Lung (tissue), 12 donors: Measurements from ENCODE around the gene AGBL4. TPM values are rescaled to one million over a fixed set of nuclear protein-coding genes. Genes with fewer than 3 reads are reported as not detected.

Experiments used
- ATAC-seq: fragments of 200-7000 bp; cut with Tn5 transposase; one replicate; pipeline ENCODE4 v1.9.1; 2020; ENCODE audit warnings: moderate number of reproducible peaks; ENCODE audit not compliant: insufficient read depth, low FRiP score
- DNase-seq, 3 donors: peaks; one replicate each; pipeline ENCODE4 v3.0.0-alpha.2; 2013 to 2017
- H3K27ac ChIP-seq, 2 donors: one replicate each; pipeline ENCODE4 v1.5.1; 2013; ENCODE audit warnings: mild to moderate bottlenecking in 2 of 2, moderate library complexity in 2 of 2, control low read depth in 1 of 2, inconsistent platforms in 1 of 2, low read depth in 1 of 2, low read length in 1 of 2
- H3K27me3 ChIP-seq, 3 donors: one replicate each; pipeline ENCODE4 v1.5.1; 2013; ENCODE audit warnings: low read length in 2 of 3; ENCODE audit not compliant: control insufficient read depth in 3 of 3, insufficient read depth in 3 of 3
- H3K36me3 ChIP-seq, 4 donors: one replicate each; pipeline ENCODE4 v1.5.1; 2013; ENCODE audit warnings: low read length in 4 of 4, mild to moderate bottlenecking in 1 of 4, moderate library complexity in 1 of 4; ENCODE audit not compliant: control insufficient read depth in 4 of 4, insufficient read depth in 4 of 4
- H3K4me1 ChIP-seq, 5 donors: one replicate each; pipeline ENCODE4 v1.5.1; 2013; ENCODE audit warnings: low read length in 5 of 5, mild to moderate bottlenecking in 2 of 5, moderate library complexity in 1 of 5; ENCODE audit not compliant: control insufficient read depth in 5 of 5, insufficient read depth in 5 of 5
- H3K4me3 ChIP-seq: one replicate; pipeline ENCODE4 v1.5.1; 2013; ENCODE audit warnings: mild to moderate bottlenecking, control low read depth, moderate library complexity
- H3K9ac ChIP-seq, 2 donors: one replicate each; pipeline ENCODE4 v1.5.1; 2013; ENCODE audit warnings: low read length in 2 of 2, control low read depth in 1 of 2; ENCODE audit not compliant: insufficient read depth in 1 of 2
- H3K9me3 ChIP-seq, 4 donors: one replicate each; pipeline ENCODE4 v1.5.1; 2013; ENCODE audit warnings: low read length in 3 of 4, mild to moderate bottlenecking in 1 of 4, moderate library complexity in 1 of 4; ENCODE audit not compliant: control insufficient read depth in 4 of 4, insufficient read depth in 3 of 4
- CTCF ChIP-seq: IDR thresholded peaks from 2 replicates; pipeline ENCODE4 v1.5.1; 2012; ENCODE audit warnings: mild to moderate bottlenecking; ENCODE audit errors: control extremely low read depth, extremely low read depth
- WGBS, 2 donors: extraction: QIAGEN DNeasy Blood & Tissue Kit; methylation state at CpG; one replicate each; pipeline ENCODE4 v1.1.7; 2013; 5-methylcytosine and 5-hydroxymethylcytosine counted together
- polyA plus RNA-seq, 2 donors: library from polyadenylated mRNA; stranded (reverse); fragments of 200-250 nt; gene quantifications; one replicate each; pipeline ENCODE4 v1.2.1, GENCODE V29; 2013
- total RNA-seq, 2 donors: library from RNA; depleted of rRNA in 1 of 2; stranded (reverse); fragments of >200 nt in 1 of 2; gene quantifications; one replicate each; pipeline ENCODE4 v1.2.1, GENCODE V29; 2014 to 2021
- donor health status: control.
- donor health status: control.
- donor health status: Bipolar disorder and iron deficiency.
- donor health status: healthy.
- donor health status: DM: yes; HTN: yes; CAD: no.

Gene AGBL4
- total and polyA plus RNA-seq, 4 donors = 0.24 to 7.5 (median 2.6) TPM

- Histone ChIP-seq H3K36me3 (no peaks in the 10 kb centered on the region), H3K9me3 (no peaks in the 10 kb centered on the region), H3K27ac (no peak overlapping the region), H3K27me3 (no peaks in the 10 kb centered on the region), H3K4me3 (no peak overlapping the region), H3K4me1 (peaks cover 0 to 38% (median 11%) of the 10 kb centered on the region in 5 donors), H3K9ac (no peak overlapping the region)
- 79 to 82% methylated on average over 1 of the region's 1 CpG for WGBS, 2 donors
- ATAC-seq (no peak), DNase-seq (peak; percentile 56 to 97 (median 97))
- no peak for TF ChIP-seq CTCF
Observed at GRCh38 chr1:48547561-48548220, 1476.1 kb downstream of the AGBL4 start.

- no peaks in the 10 kb centered on the region for H3K9me3 ChIP-seq
- H3K9ac ChIP-seq = no peak overlapping the region
- ATAC-seq = no peak
- H3K4me1 ChIP-seq = peaks cover 0 to 29% (median 0%) of the 10 kb centered on the region in 5 donors
- H3K4me3 ChIP-seq = no peak overlapping the region
- H3K36me3 ChIP-seq = no peaks in the 10 kb centered on the region
- no peaks in the 10 kb centered on the region for H3K27me3 ChIP-seq
- TF ChIP-seq CTCF = no peak
- no peak overlapping the region for H3K27ac ChIP-seq
- no peak for DNase-seq
Observed at GRCh38 chr1:48543854-48544253, 1479.9 kb downstream of the AGBL4 start.

GRCh38 chr1:48540587-48540986 lies 1483.2 kb downstream of the AGBL4 start:
- Histone ChIP-seq H3K4me3 (no peak overlapping the region), H3K27me3 (no peaks in the 10 kb centered on the region), H3K4me1 (peaks cover 0 to 8% (median 0%) of the 10 kb centered on the region in 5 donors), H3K9ac (no peak overlapping the region), H3K9me3 (peaks cover 0 to 2% (median 0%) of the 10 kb centered on the region in 4 donors), H3K27ac (no peak overlapping the region), H3K36me3 (no peaks in the 10 kb centered on the region)
- TF ChIP-seq CTCF = no peak
- ATAC-seq (no peak), DNase-seq (peak in 2 of 3 donors; percentile 40 to 58)
- WGBS, 2 donors = 30 to 57% methylated on average over 3 of the region's 3 CpGs

GRCh38 chr1:48536477-48536876 lies 1487.3 kb downstream of the AGBL4 start:
- WGBS, 2 donors = 86 to 94% methylated on average over 3 of the region's 3 CpGs
- Histone ChIP-seq H3K4me3 (no peak overlapping the region), H3K4me1 (peaks cover 0 to 8% (median 0%) of the 10 kb centered on the region in 5 donors), H3K36me3 (no peaks in the 10 kb centered on the region), H3K27ac (no peak overlapping the region), H3K27me3 (no peaks in the 10 kb centered on the region), H3K9ac (no peak overlapping the region), H3K9me3 (peaks cover 0 to 2% (median 0%) of the 10 kb centered on the region in 4 donors)
- no peak for TF ChIP-seq CTCF
- ATAC-seq = no peak
- no peak for DNase-seq
